ENCODE data around the gene NBEAL1. TPM values are rescaled to one million over a fixed set of nuclear protein-coding genes. Genes with fewer than 3 reads are reported as not detected.
"Not testable (repeated sequence)": the region's sequence is repeated elsewhere in the genome, so short reads cannot be mapped to it uniquely, and the experiment has no call there.

NBEAL1 gene
- polyA plus RNA-seq, 1 donor (not counting 4 experiments of a cell fraction or from before 2014, with no cell fraction given): 14.7 TPM

DNA sequence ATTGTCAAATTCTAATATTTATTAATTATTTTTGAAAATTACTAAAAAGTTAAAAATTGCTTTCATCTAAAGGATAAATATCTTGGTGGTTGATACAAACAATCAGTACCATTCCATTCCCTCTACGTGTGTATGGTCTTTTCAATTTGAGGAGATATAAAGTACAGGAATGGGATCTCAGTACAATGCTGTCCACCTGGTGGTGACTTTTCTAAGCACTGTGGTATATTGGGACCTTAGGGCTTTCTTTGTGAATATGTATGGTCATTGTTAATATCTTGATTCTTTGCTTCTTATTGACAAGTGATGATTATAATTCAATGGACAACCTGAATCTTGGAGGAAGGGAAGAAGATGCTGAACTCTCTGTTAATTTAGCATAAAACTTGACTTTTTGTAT lies 83.1 kb downstream of the NBEAL1 start:
- dilution Hi-C loops (cut with MboI; ENCODE audit: extremely low pct_ligation_motif_present, low sequenced_read_pairs): loop anchor here (10.0 kb wide), 1 partner anchor 63 kb away; no protein-coding TSS in a partner anchor
- Histone ChIP-seq H2AFZ (ENCODE audit: control insufficient read depth, low read length) (no peak overlapping the region), H3K79me2 (ENCODE audit: control insufficient read depth, insufficient read depth, low read length) (no peaks in the 10 kb centered on the region), H3K9ac (ENCODE audit: control insufficient read depth, extremely low read depth, insufficient read depth, low read length) (no peak overlapping the region), H4K20me1 (ENCODE audit: control insufficient read depth, extremely low read depth, insufficient read depth, low read length) (no peaks in the 10 kb centered on the region), H3K27ac (ENCODE audit: control insufficient read depth, insufficient read depth, low read length) (no peak overlapping the region), H3K4me1 (ENCODE audit: control insufficient read depth, extremely low read depth, insufficient read depth, low read length) (no peaks in the 10 kb centered on the region), H3K9me1 (ENCODE audit: control insufficient read depth, extremely low read depth, insufficient read depth, low read length) (no peaks in the 10 kb centered on the region), H3K27me3 (ENCODE audit: control insufficient read depth, extremely low read depth, insufficient read depth, low read length) (no peaks in the 10 kb centered on the region), H3K4me3 (ENCODE audit: control insufficient read depth in 2 of 3, extremely low read depth in 1 of 3, insufficient read depth in 2 of 3, low read depth in 1 of 3, low read length in 3 of 3) (no peak overlapping the region), H3K36me3 (ENCODE audit: control insufficient read depth in 2 of 2, extremely low read depth in 1 of 2, insufficient read depth in 2 of 2, low read length in 2 of 2) (peaks cover 0 to 3% of the 10 kb centered on the region in 2 experiments), H3K4me2 (ENCODE audit: control insufficient read depth, extremely low read depth, insufficient read depth, low read depth, low read length) (no peak overlapping the region), H3K9me3 (ENCODE audit: control insufficient read depth, low read depth, low read length) (no peaks in the 10 kb centered on the region)
- FAIRE-seq (no peak), DNase-seq (ENCODE audit: low read depth, low spot score) (no peak)
- no peak for TF ChIP-seq EZH2 (IDR thresholded peaks at IDR 0.05; ENCODE audit: low read length)
- TF ChIP-seq, protein P1, sequence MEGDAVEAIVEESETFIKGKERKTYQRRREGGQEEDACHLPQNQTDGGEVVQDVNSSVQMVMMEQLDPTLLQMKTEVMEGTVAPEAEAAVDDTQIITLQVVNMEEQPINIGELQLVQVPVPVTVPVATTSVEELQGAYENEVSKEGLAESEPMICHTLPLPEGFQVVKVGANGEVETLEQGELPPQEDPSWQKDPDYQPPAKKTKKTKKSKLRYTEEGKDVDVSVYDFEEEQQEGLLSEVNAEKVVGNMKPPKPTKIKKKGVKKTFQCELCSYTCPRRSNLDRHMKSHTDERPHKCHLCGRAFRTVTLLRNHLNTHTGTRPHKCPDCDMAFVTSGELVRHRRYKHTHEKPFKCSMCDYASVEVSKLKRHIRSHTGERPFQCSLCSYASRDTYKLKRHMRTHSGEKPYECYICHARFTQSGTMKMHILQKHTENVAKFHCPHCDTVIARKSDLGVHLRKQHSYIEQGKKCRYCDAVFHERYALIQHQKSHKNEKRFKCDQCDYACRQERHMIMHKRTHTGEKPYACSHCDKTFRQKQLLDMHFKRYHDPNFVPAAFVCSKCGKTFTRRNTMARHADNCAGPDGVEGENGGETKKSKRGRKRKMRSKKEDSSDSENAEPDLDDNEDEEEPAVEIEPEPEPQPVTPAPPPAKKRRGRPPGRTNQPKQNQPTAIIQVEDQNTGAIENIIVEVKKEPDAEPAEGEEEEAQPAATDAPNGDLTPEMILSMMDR (optimal IDR thresholded peaks at IDR 0.05 in 1 of 3, IDR thresholded peaks at IDR 0.05 in 1 of 3, conservative IDR thresholded peaks at IDR 0.05 in 1 of 3; ENCODE audit: extremely low read depth in 1 of 3, insufficient read depth in 2 of 3, low read length in 3 of 3): peak in 1 of 3 experiments; percentile 29

DNA sequence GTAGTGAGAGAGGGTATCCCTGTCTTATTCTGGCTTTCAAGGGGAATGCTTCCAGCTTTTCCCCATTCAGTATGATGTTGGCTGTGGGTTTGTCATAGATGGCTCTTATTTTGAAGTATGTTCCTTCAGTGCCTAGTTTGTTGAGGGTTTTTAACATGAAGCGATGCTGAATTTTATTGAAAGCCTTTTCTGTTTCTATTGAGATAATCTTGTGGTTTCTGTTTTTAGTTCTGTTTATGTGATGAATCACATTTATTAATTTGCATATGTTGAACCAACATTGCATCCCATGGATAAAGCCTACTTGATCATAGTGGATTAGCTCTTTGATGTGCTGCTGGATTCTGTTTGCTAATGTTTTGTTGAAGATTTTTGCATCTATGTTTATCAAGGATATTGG lies 87.7 kb downstream of the NBEAL1 start:
- H3K4me2 ChIP-seq (ENCODE audit: control insufficient read depth, extremely low read depth, insufficient read depth, low read depth, low read length); H3K36me3 ChIP-seq (ENCODE audit: control insufficient read depth in 2 of 2, extremely low read depth in 1 of 2, insufficient read depth in 2 of 2, low read length in 2 of 2); H3K4me3 ChIP-seq (ENCODE audit: control insufficient read depth in 2 of 3, extremely low read depth in 1 of 3, insufficient read depth in 2 of 3, low read depth in 1 of 3, low read length in 3 of 3); DNase-seq (ENCODE audit: low read depth, low spot score); H4K20me1 ChIP-seq (ENCODE audit: control insufficient read depth, extremely low read depth, insufficient read depth, low read length); H3K27me3 ChIP-seq (ENCODE audit: control insufficient read depth, extremely low read depth, insufficient read depth, low read length); FAIRE-seq; H3K9ac ChIP-seq (ENCODE audit: control insufficient read depth, extremely low read depth, insufficient read depth, low read length); H3K27ac ChIP-seq (ENCODE audit: control insufficient read depth, insufficient read depth, low read length); H3K79me2 ChIP-seq (ENCODE audit: control insufficient read depth, insufficient read depth, low read length); H2AFZ ChIP-seq (ENCODE audit: control insufficient read depth, low read length); H3K9me1 ChIP-seq (ENCODE audit: control insufficient read depth, extremely low read depth, insufficient read depth, low read length); H3K9me3 ChIP-seq (ENCODE audit: control insufficient read depth, low read depth, low read length); dilution Hi-C loops (cut with MboI; ENCODE audit: extremely low pct_ligation_motif_present, low sequenced_read_pairs); H3K4me1 ChIP-seq (ENCODE audit: control insufficient read depth, extremely low read depth, insufficient read depth, low read length): not testable (repeated sequence)

DNA sequence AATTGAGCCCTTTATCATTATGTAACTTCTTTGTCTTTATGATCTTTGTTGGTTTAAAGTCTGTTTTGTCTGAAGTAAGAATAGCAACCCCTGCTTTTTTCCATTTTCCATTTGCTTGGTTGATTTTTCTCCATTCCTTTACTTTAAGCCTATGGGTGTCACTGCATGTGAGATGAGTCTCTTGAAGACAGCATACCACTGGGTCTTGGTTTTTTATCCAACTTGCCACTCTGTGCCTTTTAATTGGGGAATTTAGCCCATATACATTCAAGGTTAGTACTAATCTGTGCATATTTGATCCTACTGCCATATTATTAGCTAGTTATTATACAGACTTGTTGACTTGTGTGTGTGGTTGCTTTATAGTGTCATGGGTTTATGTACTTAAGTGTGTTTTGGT lies 89.6 kb downstream of the NBEAL1 start:
- no peak for FAIRE-seq
- peaks cover 6 to 7% of the 10 kb centered on the region in 2 experiments for H3K36me3 ChIP-seq (ENCODE audit: control insufficient read depth in 2 of 2, extremely low read depth in 1 of 2, insufficient read depth in 2 of 2, low read length in 2 of 2)
- H3K27me3 ChIP-seq (ENCODE audit: control insufficient read depth, extremely low read depth, insufficient read depth, low read length): no peaks in the 10 kb centered on the region
- H3K27ac ChIP-seq (ENCODE audit: control insufficient read depth, insufficient read depth, low read length): no peak overlapping the region
- DNase-seq (ENCODE audit: low read depth, low spot score): no peak
- no peaks in the 10 kb centered on the region for H4K20me1 ChIP-seq (ENCODE audit: control insufficient read depth, extremely low read depth, insufficient read depth, low read length)
- H3K9me3 ChIP-seq (ENCODE audit: control insufficient read depth, low read depth, low read length): no peaks in the 10 kb centered on the region
- H3K4me1 ChIP-seq (ENCODE audit: control insufficient read depth, extremely low read depth, insufficient read depth, low read length): peaks cover 5% of the 10 kb centered on the region
- H3K4me3 ChIP-seq (ENCODE audit: control insufficient read depth in 2 of 3, extremely low read depth in 1 of 3, insufficient read depth in 2 of 3, low read depth in 1 of 3, low read length in 3 of 3): no peak overlapping the region
- H3K9me1 ChIP-seq (ENCODE audit: control insufficient read depth, extremely low read depth, insufficient read depth, low read length): no peaks in the 10 kb centered on the region
- no peak overlapping the region for H2AFZ ChIP-seq (ENCODE audit: control insufficient read depth, low read length)
- H3K4me2 ChIP-seq (ENCODE audit: control insufficient read depth, extremely low read depth, insufficient read depth, low read depth, low read length): no peak overlapping the region
- H3K9ac ChIP-seq (ENCODE audit: control insufficient read depth, extremely low read depth, insufficient read depth, low read length): no peak overlapping the region
- TF ChIP-seq, protein P1 (optimal IDR thresholded peaks at IDR 0.05 in 1 of 3, IDR thresholded peaks at IDR 0.05 in 1 of 3, conservative IDR thresholded peaks at IDR 0.05 in 1 of 3; ENCODE audit: extremely low read depth in 1 of 3, insufficient read depth in 2 of 3, low read length in 3 of 3): no peak
- TF ChIP-seq EZH2 (IDR thresholded peaks at IDR 0.05; ENCODE audit: low read length): no peak
- no peaks in the 10 kb centered on the region for H3K79me2 ChIP-seq (ENCODE audit: control insufficient read depth, insufficient read depth, low read length)
- dilution Hi-C loops (cut with MboI; ENCODE audit: extremely low pct_ligation_motif_present, low sequenced_read_pairs): no loop called here
